Neural cell (in vitro differentiated cells): Measurements from ENCODE around the gene BLOC1S3. TPM values are rescaled to one million over a fixed set of nuclear protein-coding genes. Genes with fewer than 3 reads are reported as not detected.

ENCODE experiments used
- H2AFZ ChIP-seq: fragments of 200-600, 300-800 bp; sonication (generic), shearing (Covaris generic); 2 replicates; pipeline ENCODE4 v1.6.0; 2014; ENCODE audit warnings: low read depth, mild to moderate bottlenecking, antibody characterized with exemption, low read length, moderate library complexity
- H3F3A ChIP-seq: fragments of 200-600 bp; shearing (Covaris generic); 2 replicates; pipeline ENCODE4 v1.6.1; 2016; ENCODE audit warnings: mild to moderate bottlenecking, moderate library complexity, mixed read lengths, antibody characterized with exemption, low read length; ENCODE audit not compliant: insufficient read depth, poor library complexity, severe bottlenecking
- H3K27ac ChIP-seq: fragments of 200-600, 300-800 bp; sonication (generic), shearing (Covaris generic); 2 replicates; pipeline ENCODE4 v1.5.1; 2014; ENCODE audit warnings: mild to moderate bottlenecking, low read length, moderate library complexity
- H3K27me3 ChIP-seq: fragments of 300-800, 200-600 bp; sonication (generic), shearing (Covaris generic); 2 replicates; pipeline ENCODE4 v1.6.0; 2014; ENCODE audit warnings: mild to moderate bottlenecking, low read depth, low read length, moderate library complexity; ENCODE audit not compliant: insufficient read depth
- H3K36me3 ChIP-seq: fragments of 300-800, 200-600 bp; sonication (generic), shearing (Covaris generic); 2 replicates; pipeline ENCODE4 v1.5.1; 2014; ENCODE audit warnings: mild to moderate bottlenecking, antibody characterized with exemption, low read length, moderate library complexity; ENCODE audit not compliant: insufficient read depth
- H3K4me2 ChIP-seq: fragments of 300-800, 200-600 bp; sonication (generic), shearing (Covaris generic); 2 replicates; pipeline ENCODE4 v1.6.0; 2014; ENCODE audit warnings: mild to moderate bottlenecking, low read length
- H3K4me3 ChIP-seq: fragments of 300-800, 200-600 bp; sonication (generic), shearing (Covaris generic); 2 replicates; pipeline ENCODE4 v1.5.1; 2014; ENCODE audit warnings: mild to moderate bottlenecking, low read length, moderate library complexity
- H3K79me2 ChIP-seq: fragments of 200-600 bp; shearing (Covaris generic); replicated peaks from 2 replicates; pipeline ENCODE4 v1.6.0; 2014; ENCODE audit warnings: mild to moderate bottlenecking, low read length, moderate library complexity; ENCODE audit not compliant: insufficient read depth
- H3K9ac ChIP-seq: fragments of 300-800, 200-600 bp; sonication (generic), shearing (Covaris generic); 2 replicates; pipeline ENCODE4 v1.6.1; 2016; ENCODE audit warnings: mild to moderate bottlenecking, low read length, mixed read lengths
- H3K9me2 ChIP-seq: fragments of 200-600 bp; shearing (Covaris generic); 2 replicates; pipeline ENCODE4 v1.6.1; 2016; ENCODE audit warnings: mild to moderate bottlenecking, low read length, mixed read lengths; ENCODE audit not compliant: insufficient read depth
- H3K9me3 ChIP-seq: fragments of 200-600, 300-800 bp; sonication (generic), shearing (Covaris generic); 2 replicates; pipeline ENCODE4 v1.6.1; 2016; ENCODE audit warnings: mild to moderate bottlenecking, mixed run types, low read length, moderate library complexity, mixed read lengths
- H4K20me1 ChIP-seq: fragments of 200-600 bp; shearing (Covaris generic); 2 replicates; pipeline ENCODE4 v1.6.1; 2016; ENCODE audit warnings: mild to moderate bottlenecking, mixed run types; ENCODE audit not compliant: insufficient read depth
- CTCF ChIP-seq: fragments of 450-650 bp; IDR thresholded peaks from 2 replicates; pipeline ENCODE4 v1.5.1; 2014; ENCODE audit warnings: antibody characterized with exemption, mild to moderate bottlenecking, moderate library complexity; ENCODE audit not compliant: poor library complexity, severe bottlenecking
- EP300 ChIP-seq: fragments of 450-650 bp; conservative IDR thresholded peaks from 2 replicates; pipeline ENCODE4 v1.6.1; 2014; ENCODE audit warnings: antibody characterized with exemption, mild to moderate bottlenecking, moderate library complexity; ENCODE audit not compliant: poor library complexity, severe bottlenecking
- EZH2 ChIP-seq: fragments of 200-600, 300-800 bp; shearing (Covaris generic), sonication (generic); IDR thresholded peaks from 2 replicates; pipeline ENCODE4 v1.6.1; 2014; ENCODE audit warnings: antibody characterized with exemption, low read length, borderline replicate concordance, mild to moderate bottlenecking; ENCODE audit not compliant: insufficient read depth, poor library complexity, severe bottlenecking
- MXI1 ChIP-seq: fragments of 450-650 bp; conservative IDR thresholded peaks from 2 replicates; pipeline ENCODE4 v1.6.1; 2014; ENCODE audit warnings: antibody characterized with exemption, mild to moderate bottlenecking; ENCODE audit not compliant: poor library complexity, severe bottlenecking
- POLR2AphosphoS5 ChIP-seq: IDR thresholded peaks from 2 replicates; pipeline ENCODE4 v1.6.1; 2012
- RAD21 ChIP-seq: fragments of 450-650 bp; conservative IDR thresholded peaks from 2 replicates; pipeline ENCODE4 v1.6.1; 2014; ENCODE audit warnings: antibody characterized with exemption, mild to moderate bottlenecking, moderate library complexity
- SMC3 ChIP-seq: fragments of 450-650 bp; conservative IDR thresholded peaks from 2 replicates; pipeline ENCODE4 v1.6.1; 2014; ENCODE audit warnings: antibody characterized with exemption, mild to moderate bottlenecking, moderate library complexity; ENCODE audit not compliant: poor library complexity
- TAF1 ChIP-seq: IDR thresholded peaks from 2 replicates; pipeline ENCODE4 v1.6.1; 2012; ENCODE audit warnings: low read depth
- polyA plus RNA-seq: library from polyadenylated mRNA; depleted of rRNA; stranded (reverse); fragments of >200 nt; gene quantifications from 2 replicates; pipeline ENCODE4 v1.2.3, GENCODE V29; 2014
- TF ChIP-seq, protein P1 (sequence below): IDR thresholded peaks from 2 replicates; pipeline ENCODE4 v1.6.1; 2012; ENCODE audit warnings: borderline replicate concordance

BLOC1S3 gene
- polyA plus RNA-seq, 1 donor from 2014 or later: 1.8 TPM

GRCh38 chr19:45145270-45146189 lies 33.1 kb upstream of the BLOC1S3 start:
- no peak overlapping the region for H2AFZ ChIP-seq
- no peaks in the 10 kb centered on the region for H3K9me3 ChIP-seq
- no peaks in the 10 kb centered on the region for H3K9me2 ChIP-seq
- no peak overlapping the region for H3K4me3 ChIP-seq
- H3F3A ChIP-seq: no peaks in the 10 kb centered on the region
- H4K20me1 ChIP-seq: no peaks in the 10 kb centered on the region
- no peak overlapping the region for H3K9ac ChIP-seq
- no peak overlapping the region for H3K27ac ChIP-seq
- no peak for TF ChIP-seq TAF1
- no peak for TF ChIP-seq EZH2
- TF ChIP-seq SMC3: no peak
- TF ChIP-seq, protein P1, sequence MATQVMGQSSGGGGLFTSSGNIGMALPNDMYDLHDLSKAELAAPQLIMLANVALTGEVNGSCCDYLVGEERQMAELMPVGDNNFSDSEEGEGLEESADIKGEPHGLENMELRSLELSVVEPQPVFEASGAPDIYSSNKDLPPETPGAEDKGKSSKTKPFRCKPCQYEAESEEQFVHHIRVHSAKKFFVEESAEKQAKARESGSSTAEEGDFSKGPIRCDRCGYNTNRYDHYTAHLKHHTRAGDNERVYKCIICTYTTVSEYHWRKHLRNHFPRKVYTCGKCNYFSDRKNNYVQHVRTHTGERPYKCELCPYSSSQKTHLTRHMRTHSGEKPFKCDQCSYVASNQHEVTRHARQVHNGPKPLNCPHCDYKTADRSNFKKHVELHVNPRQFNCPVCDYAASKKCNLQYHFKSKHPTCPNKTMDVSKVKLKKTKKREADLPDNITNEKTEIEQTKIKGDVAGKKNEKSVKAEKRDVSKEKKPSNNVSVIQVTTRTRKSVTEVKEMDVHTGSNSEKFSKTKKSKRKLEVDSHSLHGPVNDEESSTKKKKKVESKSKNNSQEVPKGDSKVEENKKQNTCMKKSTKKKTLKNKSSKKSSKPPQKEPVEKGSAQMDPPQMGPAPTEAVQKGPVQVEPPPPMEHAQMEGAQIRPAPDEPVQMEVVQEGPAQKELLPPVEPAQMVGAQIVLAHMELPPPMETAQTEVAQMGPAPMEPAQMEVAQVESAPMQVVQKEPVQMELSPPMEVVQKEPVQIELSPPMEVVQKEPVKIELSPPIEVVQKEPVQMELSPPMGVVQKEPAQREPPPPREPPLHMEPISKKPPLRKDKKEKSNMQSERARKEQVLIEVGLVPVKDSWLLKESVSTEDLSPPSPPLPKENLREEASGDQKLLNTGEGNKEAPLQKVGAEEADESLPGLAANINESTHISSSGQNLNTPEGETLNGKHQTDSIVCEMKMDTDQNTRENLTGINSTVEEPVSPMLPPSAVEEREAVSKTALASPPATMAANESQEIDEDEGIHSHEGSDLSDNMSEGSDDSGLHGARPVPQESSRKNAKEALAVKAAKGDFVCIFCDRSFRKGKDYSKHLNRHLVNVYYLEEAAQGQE: no peak
- TF ChIP-seq RAD21: no peak
- TF ChIP-seq MXI1: no peak
- TF ChIP-seq EP300: no peak
- TF ChIP-seq CTCF: no peak
- TF ChIP-seq POLR2AphosphoS5: no peak
- H3K4me2 ChIP-seq: no peak overlapping the region
- no peaks in the 10 kb centered on the region for H3K79me2 ChIP-seq
- no peaks in the 10 kb centered on the region for H3K36me3 ChIP-seq
- no peaks in the 10 kb centered on the region for H3K27me3 ChIP-seq

GRCh38 chr19:45146251-45146650 lies 32.3 kb upstream of the BLOC1S3 start:
- Histone ChIP-seq H3K27ac (no peak overlapping the region), H3K9me2 (no peaks in the 10 kb centered on the region), H3K4me2 (no peak overlapping the region), H3K9ac (no peak overlapping the region), H3K9me3 (no peaks in the 10 kb centered on the region), H3K4me3 (no peak overlapping the region), H3K36me3 (no peaks in the 10 kb centered on the region), H4K20me1 (no peaks in the 10 kb centered on the region), H3K27me3 (no peaks in the 10 kb centered on the region), H2AFZ (no peak overlapping the region), H3K79me2 (no peaks in the 10 kb centered on the region), H3F3A (no peaks in the 10 kb centered on the region)
- TF ChIP-seq POLR2AphosphoS5 (no peak), MXI1 (no peak), RAD21 (no peak), SMC3 (no peak), EP300 (no peak), CTCF (no peak), TAF1 (no peak)
- TF ChIP-seq, protein P1: no peak
